Measurements from ENCODE around the gene MUSTN1.

MUSTN1 gene

DNA sequence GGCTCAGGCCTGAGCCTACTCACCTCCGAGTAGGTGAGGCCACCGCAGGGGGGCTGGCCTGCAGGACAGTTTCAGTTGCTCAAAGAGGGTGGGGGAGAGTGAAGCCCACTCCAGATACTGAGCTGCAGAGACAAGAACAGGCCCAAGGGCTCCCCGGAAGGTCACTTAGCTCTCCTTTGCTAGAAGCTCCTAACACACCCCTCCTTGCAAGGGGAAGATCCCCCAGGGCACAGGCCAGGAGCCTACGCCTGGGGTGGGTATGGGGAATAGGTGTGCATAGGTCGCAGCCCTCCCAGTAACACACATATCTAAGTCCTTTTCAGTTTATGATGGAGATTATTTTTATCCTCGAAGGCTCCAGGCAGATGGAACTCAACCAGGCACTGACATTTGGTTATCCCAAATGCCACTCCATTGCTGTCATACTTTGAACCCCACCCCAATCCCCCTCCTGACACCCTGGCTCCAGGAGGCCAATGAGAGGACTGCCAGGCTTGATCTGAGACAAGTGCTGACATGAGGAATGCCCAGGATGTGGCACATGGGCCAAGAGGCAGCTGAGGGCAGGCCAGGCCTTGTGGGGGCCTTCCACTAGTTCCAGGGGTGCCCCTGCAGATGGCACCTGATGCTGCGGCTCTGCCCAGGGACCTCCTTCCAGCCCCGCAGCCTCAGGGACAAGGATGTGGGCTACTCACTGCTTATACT lies 1.1 kb upstream of the MUSTN1 start:
- no peak for DNase-seq

DNA sequence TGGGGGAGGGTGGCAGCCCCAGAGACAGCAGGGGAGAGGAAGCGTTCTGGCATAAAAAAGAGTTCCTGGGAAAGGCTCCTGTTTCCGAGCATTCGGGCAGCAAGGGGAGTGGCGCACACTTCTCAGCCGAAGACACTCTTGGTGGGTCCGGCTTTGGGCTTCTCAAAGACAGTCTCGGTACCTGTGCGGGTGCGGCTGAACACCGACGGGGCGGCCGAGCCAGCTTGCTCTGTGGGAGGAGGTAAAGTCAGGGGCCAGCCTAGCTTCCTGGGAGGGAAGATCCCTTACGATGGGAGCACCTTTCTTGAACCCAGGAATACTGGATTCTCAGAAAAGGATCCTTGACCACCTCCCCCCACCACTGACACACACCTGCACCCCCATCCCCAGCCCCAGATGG lies 1.6 kb downstream of the MUSTN1 start:
- no peak for DNase-seq

DNA sequence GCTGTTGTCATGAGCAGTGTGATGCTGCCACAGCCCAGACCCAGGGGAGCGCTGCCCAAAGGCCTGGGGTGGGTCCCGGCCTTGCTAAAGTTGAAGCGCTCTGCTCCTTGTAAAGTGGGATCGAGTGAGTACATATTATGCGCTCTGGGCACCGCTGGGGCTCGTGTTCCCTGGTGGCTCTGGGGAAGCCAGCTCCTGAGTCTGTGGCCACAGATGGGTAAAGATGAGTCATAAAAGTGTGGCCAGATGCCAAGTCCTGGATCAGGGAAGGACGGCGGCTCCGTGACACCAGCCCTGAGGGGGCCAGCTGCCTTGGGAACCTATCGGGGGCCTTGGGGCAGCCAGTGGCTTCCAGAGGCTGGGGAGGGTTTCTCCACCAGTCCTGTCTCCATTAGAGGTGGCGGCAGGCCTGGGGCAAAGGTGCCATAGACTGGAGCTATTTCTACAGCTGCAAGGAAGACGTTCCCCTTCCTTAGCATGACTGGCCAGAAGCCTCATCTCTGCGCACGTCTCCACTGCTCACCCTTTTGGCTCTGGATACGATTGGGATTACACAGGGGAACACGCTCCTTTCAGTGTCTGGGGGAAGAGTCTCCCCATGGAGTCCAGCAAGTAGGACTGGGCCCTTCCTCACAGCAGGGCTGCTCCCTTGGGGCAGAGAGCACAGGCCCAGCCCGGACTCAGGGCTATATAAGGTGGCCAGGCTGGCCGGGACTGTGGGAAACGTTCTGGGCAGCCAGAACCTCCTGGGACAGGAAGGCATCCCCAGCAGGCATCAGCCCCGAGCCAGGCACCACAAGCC lies 3.1 kb downstream of the MUSTN1 start:
- peak in 18 of 58 donors; percentile 1 to 53 (median 20) for DNase-seq

DNA sequence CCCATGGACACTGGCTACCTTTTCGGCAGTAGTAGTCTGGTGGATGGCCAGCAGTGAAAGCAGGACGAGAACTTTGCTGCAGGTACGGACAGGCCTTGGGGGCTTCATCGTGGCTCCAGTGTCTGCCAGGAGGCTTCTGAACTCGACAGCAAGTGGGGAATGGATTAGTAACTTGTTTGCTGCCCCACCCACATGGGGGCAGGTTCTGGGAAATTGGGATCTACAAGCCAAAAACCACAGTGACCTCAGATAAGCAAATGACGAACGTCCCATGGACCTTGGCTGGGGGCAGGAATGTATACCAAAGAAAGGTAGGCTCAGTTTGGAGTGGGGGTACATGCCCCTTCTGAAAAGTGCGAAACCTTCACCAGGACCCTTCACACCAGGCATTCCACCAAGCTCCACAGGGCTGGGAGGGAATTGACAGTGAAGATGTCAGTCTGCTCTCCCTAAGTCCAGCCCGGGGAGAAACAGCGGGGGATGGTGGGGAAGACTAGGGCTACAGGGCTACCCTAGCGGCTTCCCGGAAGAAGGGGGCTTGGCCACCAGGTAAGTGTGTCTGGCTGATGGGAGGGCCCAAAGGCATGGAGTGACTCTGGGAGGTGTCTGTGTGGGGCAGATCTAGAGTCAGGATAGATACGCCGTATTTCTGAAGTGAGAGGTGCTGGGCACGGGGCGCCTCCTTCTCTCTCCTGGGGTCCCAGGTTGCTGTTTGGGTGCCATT lies 4.1 kb downstream of the MUSTN1 start, which contains the start of gene ITIH4:
Gene ITIH4, minus strand, starts transcription at position 138 of the 724 bp plus-strand sequence. Its CDS starts 30 bp downstream, at position 108.
- DNase-seq = no peak

DNA sequence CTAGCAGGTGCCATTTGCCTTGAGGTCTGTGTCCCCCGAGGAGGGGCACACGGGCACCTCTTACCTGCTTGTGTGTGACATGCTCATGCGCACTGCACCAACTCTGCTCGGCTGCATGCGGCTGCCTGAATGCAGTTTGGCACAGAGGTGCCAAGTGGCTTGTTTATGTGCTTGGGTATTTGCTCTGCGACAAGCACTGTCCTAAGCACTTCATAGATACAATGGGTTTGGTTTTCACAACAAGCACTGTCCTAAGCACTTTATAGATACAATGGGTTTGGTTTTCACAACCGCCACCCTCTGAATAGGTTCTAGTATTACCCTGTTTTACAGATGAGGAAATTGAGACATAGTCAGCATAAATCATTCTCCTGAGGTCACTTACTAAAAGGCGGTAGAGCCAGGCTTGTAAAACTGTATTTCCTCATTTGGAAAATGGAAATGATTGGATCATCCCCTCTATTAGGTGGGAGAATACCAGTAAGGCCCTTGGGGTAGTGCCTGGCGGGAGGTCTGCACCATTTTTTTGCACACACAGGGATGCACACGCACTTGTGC lies 4.8 kb downstream of the MUSTN1 start:
- no peak for DNase-seq

DNA sequence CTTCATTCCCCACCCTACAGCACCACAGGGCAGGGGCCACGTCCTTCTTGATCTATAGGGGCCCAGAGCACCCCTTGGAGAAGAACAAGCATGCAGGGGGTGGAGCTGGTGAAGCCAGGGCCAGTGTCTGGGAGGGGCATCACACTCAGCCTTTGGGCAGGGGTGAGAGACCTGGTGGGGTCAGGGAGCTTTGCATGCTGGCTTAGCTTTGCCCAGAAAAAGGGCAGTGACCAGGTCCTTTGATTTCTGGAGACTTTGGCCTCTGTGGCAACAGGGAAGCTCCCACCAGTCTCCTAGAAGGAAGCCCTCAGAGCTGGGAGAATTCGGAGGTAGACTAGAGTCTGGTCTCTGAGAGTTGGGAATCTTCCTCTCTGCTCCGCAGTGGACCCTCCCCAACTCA lies 5.3 kb downstream of the MUSTN1 start:
- no peak for DNase-seq

DNA sequence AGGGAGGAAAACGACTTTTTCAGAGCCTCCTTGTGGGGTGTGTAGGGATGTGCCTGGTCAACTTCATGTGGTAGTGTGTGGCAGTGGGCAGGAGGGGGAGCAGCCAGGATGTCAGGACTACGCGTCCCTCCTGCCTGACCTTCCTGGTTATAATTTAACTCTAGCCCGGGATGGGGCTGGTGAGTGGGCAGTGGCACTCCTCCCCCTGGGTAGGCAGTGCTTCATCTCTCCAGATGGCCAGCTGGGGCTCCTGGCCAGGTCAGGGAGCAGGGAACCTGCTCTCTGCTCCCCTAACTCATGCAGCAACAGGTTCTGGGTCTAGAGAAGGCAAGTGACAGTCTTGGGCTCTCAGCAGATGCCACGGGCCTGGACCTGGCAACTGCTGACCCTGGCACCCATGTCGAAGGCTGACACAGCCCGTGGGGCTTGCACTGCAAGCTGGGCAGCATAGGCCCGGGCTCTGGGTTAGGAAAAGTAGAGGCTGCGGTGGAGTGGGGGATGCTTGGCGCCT lies 6.9 kb downstream of the MUSTN1 start:
- DNase-seq = no peak

DNA sequence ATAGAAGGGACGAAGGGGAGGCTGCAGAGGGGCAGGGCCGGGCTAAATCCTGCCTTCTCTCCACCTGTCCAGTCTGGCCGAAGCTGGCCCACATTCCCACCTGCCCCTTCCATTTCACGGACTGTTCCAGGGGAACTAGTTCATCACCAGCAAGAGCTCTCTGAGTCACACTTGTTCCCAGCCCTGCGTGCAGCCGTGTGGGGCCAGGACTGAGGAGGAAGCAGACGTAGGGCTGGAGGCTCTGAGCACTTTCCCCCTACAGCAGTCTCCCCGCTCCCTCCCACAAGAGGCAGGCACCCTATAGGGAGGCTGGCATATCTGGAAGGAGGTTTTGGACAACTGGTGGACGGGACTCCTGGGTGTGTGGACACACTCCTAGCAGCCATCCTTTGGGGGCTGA lies 7.4 kb downstream of the MUSTN1 start:
- no peak for DNase-seq

DNA sequence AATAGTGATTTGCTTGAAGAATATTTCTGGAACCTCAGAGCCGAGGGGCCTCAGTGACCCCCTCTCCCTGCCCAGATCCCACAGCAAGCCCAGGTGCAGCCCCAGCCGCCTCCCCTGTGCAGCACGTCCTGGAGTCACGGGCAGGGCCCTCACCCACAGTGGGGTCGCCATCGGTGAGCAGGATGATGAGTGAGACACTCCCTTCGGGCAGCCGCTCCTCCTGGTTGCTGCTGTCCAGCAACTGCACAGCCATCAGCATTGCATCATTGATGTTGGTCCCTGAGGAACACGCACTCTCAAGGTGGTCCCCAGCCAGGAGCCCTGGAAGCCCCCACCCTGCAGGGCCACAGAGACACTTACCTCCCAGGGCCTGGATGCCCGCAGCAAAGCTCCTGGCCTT lies 10.8 kb downstream of the MUSTN1 start:
- no peak for DNase-seq

DNA sequence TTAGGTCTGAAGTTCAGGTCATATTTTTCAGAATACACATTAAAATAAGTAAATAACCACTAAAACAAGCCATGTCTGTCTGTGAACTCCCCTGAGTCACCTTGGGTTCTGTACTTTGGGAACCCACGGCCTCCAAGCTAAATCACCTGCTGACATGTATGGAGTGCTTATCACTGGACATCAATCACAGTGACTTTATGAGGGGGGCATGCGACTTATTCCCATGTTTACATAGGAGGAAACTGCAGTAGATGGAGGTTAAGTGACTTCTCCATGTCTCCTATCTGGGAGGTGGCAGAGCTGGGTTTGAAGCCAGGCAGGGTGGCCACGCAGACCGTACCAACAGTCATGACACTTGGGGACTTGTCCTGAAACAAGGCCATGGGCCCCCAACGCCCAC lies 12.5 kb downstream of the MUSTN1 start:
- DNase-seq = no peak

DNA sequence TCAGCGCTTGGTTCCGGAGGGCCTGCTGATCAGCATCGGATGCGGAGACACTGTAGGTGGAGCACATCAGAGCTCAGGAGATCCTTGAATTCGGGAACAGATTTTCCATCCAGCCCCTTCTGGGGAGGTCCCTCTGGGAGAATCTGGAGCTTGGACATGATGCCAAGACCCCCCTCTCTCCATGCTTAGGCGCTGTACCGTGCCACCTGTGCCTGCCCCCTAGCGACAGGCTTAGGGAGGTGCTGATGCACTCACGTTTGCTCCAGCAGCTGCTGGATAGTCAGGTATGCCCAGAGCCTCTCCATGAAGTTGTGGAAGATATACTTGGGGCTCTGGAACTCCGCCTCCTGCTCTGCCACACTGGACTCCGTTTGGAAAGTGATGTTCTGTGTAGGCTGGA lies 14.1 kb downstream of the MUSTN1 start:
- DNase-seq = no peak

DNA sequence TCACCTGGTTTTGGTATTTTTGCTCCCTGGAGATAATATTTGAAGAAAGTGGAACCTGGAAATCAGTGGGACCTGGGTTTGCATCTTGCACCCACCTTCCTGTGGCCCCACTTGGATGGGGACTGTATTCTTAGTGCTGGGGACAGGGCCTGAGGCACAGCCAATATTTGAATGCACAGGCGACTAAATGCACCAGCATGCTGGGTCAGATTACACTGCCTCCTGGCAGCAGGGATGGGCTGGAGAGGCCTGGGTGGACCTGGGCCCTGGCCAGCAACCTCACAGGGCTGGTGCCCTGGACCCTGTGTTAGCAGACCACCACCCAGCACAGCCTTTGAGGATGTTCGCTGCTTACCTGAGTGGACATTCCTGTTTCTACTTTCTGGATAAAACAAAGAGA lies 14.9 kb downstream of the MUSTN1 start:
- no peak for DNase-seq

DNA sequence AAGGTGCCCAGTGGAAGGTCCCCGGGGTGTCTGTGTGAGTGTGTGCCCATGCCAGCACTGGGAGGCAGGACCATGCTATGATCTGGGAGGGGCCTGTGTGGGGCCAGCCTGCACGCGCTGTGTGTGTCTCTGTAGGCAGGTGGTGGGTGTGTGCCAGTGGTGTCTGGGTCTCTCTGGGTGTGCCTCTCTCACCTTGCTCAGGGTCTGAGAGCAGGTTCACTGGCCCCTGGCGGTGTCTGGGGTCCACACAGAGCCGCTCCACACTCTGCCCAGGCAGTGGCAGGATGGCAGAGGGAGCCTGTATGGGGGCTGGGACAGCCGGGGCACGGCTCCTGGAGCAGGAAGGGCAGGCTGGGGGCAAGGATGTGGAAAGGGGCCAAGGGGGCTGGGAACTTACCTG lies 17.0 kb downstream of the MUSTN1 start:
- DNase-seq = no peak

DNA sequence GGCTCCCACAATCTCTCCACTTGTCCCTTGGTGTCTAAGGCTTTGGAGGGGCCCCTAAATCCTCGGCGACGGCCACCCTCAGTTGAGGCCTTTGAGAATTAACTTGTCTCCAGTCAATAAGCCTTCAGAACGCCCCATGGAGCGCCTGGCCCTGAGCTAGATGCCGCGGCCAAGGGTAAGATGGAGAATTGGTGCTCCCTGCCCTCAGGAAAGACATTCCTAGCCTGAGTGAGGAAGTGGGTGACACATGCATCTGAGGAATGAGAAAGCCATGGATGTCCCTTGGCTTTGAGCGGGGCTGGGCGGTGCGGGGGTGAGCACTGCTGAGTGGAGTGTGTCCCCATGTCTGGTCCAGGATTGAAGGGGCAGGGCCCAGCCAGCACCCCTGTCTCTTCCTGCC lies 17.6 kb downstream of the MUSTN1 start:
- DNase-seq = no peak

DNA sequence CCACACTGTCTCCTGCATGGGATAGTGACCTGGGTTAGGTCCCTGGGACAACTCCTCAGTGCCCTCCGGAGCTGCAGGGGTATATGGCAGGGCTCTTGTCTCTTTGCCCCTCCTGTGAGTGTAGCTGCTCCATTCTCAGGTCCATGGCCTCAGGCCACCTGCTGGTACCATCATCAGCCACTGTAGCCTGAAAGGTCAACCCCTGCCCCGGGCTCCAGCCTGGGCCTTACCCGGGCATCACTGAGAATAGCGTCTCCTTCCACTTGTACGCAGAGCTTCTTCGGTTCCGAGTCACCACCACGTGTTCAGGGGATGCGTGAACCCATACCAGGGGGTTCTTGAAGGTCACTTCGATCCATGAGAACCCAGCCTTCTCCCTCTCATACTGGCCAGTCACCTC lies 18.2 kb downstream of the MUSTN1 start:
- DNase-seq = no peak

DNA sequence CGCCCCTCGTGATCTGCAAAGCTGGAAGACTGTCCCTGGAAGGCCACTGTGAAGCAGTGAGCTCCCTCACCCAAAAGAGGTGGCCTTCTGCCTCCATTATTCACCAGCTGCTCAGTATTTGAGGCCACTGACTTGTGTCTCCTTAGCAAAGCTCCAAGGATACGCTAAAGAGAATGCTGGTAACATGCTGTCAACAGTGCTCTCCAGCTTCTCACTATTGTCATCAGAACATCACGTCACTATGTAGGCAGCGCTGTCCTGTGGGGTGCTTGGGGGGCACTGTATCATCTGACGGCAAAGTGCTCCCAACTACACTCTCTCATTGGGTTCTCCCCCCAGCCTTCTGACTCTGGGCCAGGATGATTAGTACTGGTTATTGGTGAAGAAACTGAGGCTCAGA lies 18.6 kb downstream of the MUSTN1 start:
- no peak for DNase-seq

DNA sequence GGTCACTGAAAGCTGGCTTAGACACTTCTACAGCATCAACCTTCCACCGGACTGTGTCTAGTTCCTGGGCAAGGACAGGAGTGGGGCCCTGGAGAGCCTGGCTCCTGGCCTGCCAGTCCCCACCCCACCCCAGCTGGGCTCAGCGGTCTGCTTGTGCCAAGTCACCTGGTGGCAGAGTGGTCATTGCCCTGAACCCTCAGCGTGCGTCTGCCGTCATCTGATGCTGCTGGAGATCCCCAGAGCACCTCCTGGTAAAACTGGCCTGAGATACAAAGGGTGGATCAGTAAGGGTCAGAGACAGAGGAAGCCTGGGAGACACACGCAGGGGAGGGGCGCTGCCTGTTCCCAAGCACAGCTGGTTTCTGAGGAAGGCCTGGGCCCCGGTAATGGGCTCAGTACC lies 21.0 kb downstream of the MUSTN1 start:
- no peak for DNase-seq

DNA sequence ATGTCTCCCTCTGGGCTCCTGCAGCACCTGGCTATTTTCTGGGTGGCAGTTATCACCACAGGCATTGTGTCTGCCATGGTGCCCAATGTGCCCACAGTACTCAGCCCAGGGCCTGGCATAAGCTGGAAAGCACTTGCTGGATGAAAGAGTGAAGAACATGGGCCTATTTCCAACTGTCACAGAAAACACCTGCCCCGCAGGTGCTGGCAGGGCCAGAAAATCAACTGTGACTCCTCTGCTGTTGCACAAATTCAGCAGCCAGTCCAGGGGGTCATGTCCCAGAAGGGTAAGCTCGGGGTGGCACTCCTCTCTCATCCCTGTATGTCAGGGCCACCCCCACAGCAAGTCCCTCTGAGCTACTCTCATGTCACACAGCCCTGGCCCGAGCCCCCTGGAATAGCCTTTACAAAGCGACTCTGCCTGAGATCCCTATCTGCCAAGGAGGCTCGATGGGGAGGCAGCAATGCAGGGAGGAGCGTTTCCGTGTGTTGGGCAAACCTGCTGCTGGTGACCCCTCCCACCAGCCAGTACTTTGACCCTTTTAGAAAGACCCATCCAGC lies 23.3 kb downstream of the MUSTN1 start:
- DNase-seq = no peak

DNA sequence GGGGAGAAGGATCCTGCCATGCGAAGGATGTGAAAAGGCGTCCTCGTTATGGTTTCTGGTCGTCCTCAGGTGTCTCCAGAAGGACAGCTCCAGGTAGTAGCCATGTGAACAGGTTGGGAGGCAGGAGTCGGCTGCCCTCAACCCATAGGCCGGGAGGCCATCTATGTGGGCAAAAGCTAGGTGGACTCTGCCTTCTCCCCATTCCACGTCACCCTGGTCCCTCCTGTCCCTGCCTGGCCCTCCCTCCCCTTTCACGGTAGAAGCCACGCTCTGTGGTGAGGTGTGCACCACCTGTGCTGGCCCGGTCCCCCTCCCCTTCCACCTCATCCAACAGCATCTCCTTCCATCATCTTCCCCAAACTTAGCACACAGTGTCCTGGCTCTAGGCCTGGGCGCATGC lies 23.9 kb downstream of the MUSTN1 start:
- DNase-seq = no peak

DNA sequence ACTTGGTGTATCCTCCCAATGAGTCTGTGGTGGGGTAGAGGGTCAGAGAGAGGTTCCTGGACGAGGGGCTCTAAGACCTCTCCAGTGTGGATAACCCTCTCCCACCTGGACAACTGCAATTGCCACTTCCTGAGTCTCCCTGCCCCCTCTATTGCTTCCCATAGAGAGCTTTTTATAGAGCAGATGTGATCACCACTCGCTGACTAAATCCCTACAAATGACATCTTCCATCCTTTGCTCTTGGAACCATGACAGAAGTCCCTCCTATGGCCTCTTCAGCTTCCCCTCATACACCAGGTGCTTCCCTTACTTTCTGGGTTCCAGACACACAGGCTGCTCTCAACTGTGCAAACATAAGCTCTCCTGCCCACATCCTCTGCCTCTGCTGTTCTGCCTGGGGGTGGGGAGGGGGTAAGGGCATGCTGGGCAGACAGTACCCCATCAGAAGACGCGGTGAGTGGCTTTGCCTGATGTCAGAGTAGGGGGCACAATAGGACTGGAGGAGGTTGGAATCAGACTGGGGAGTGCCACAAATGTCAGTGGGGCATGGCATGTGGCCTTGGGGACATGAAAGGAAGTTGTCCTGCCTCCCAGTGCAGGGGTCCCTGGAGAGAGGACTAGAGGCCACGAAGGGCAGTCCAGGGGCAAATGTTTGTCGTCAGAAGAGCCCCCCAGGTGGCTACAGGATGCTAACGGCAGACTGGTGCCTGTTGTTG lies 25.0 kb downstream of the MUSTN1 start:
- no peak for DNase-seq

DNA sequence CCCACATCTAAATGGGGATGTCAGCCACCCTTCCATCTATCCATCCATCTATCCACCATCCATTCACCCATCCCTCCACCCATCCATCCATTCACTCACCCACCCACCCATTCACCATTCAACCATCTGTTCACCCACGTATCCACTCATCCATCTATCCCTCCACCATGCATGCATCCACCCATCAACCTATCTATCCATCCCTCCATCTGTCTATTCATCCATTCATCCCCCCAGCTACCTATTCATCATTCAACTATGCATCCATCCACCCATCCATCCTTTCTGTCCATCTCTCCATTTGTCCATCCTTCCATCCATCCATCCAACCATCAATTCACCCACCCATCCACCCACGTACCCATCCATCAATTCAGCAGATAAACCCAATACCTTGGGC lies 25.7 kb downstream of the MUSTN1 start:
- no peak for DNase-seq
